ENCODE measurements around the gene LYSMD4.

Gene LYSMD4

GRCh38 chr15:99731336-99732123 is 1.7 kb downstream of the LYSMD4 start:
- TF ChIP-seq, protein P1, sequence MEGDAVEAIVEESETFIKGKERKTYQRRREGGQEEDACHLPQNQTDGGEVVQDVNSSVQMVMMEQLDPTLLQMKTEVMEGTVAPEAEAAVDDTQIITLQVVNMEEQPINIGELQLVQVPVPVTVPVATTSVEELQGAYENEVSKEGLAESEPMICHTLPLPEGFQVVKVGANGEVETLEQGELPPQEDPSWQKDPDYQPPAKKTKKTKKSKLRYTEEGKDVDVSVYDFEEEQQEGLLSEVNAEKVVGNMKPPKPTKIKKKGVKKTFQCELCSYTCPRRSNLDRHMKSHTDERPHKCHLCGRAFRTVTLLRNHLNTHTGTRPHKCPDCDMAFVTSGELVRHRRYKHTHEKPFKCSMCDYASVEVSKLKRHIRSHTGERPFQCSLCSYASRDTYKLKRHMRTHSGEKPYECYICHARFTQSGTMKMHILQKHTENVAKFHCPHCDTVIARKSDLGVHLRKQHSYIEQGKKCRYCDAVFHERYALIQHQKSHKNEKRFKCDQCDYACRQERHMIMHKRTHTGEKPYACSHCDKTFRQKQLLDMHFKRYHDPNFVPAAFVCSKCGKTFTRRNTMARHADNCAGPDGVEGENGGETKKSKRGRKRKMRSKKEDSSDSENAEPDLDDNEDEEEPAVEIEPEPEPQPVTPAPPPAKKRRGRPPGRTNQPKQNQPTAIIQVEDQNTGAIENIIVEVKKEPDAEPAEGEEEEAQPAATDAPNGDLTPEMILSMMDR (IDR thresholded peaks at IDR 0.05; ENCODE audit: control insufficient read depth, insufficient read depth, low read depth, low read length, missing control alignments) = no peak
- DNase-seq (ENCODE audit: low read depth) = no peak
- H3K4me3 ChIP-seq (ENCODE audit: control insufficient read depth, low read depth, low read length) = no peak overlapping the region; the same call in 1 of the 2 replicates

DNA sequence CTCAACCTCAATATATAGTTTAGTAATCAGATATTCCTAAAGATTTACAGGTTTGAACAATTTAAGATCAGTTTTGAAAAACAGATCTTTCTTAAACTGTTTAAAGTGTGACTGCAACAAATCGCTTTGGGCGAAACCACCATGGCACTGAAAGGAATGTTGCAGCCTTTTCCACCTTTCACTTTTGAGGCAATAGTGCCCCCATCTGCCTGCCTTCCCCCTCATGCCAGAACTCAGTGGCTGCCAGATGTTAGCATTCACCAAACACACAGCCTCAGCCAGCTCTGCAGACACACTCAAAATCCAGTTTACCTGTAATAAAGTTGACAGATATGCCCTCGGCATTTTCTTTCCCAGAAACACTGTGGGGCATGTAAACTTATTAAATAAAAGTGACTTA is 3.3 kb downstream of the LYSMD4 start:
- TF ChIP-seq, protein P1 (IDR thresholded peaks at IDR 0.05; ENCODE audit: control insufficient read depth, insufficient read depth, low read depth, low read length, missing control alignments) = peak; percentile 65
- H3K4me3 ChIP-seq (ENCODE audit: control insufficient read depth, low read depth, low read length) = no peak overlapping the region
- DNase-seq (ENCODE audit: low read depth) = no peak

- DNase-seq (ENCODE audit: low read depth) = no peak
- TF ChIP-seq, protein P1 (IDR thresholded peaks at IDR 0.05; ENCODE audit: control insufficient read depth, insufficient read depth, low read depth, low read length, missing control alignments) = no peak
- no peak overlapping the region for H3K4me3 ChIP-seq (ENCODE audit: control insufficient read depth, low read depth, low read length)
These were observed 3.9 kb downstream of the LYSMD4 start for GRCh38 chr15:99729327-99729726.

DNA sequence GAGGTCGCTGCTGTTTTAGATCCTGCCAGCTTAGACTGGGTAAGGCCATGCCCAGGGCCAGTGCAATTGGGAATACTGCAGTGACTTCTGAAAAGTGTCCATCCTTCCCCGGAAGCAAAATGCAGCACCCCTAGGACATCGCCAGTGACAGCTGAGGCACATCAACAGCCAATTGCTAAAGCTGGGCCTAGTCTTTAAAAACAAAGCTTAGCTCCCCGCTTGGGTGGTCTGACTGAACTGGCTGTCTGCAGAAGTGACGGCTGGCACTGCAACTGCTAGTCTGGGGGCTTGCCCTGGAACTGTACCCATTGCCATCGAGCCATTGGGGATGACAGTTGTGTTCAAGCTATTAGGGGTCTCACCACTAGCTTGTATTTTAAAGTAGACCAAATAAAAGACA is 4.3 kb downstream of the LYSMD4 start:
- no peak overlapping the region for H3K4me3 ChIP-seq (ENCODE audit: control insufficient read depth, low read depth, low read length)
- TF ChIP-seq, protein P1 (IDR thresholded peaks at IDR 0.05; ENCODE audit: control insufficient read depth, insufficient read depth, low read depth, low read length, missing control alignments) = no peak
- DNase-seq (ENCODE audit: low read depth) = no peak

- TF ChIP-seq, protein P1 (IDR thresholded peaks at IDR 0.05; ENCODE audit: control insufficient read depth, insufficient read depth, low read depth, low read length, missing control alignments) = no peak
- no peak overlapping the region for H3K4me3 ChIP-seq (ENCODE audit: control insufficient read depth, low read depth, low read length)
- DNase-seq (ENCODE audit: low read depth) = no peak
These were observed 5.5 kb downstream of the LYSMD4 start for GRCh38 chr15:99727733-99728132.

- TF ChIP-seq, protein P1 (IDR thresholded peaks at IDR 0.05; ENCODE audit: control insufficient read depth, insufficient read depth, low read depth, low read length, missing control alignments) = no peak
These were observed 5.9 kb downstream of the LYSMD4 start for GRCh38 chr15:99727330-99727729.

More at GRCh38 chr15:99727330-99727729, 5.9 kb downstream of the LYSMD4 start:
- DNase-seq (ENCODE audit: low read depth) = no peak
- no peak overlapping the region for H3K4me3 ChIP-seq (ENCODE audit: control insufficient read depth, low read depth, low read length)

Measured in AG09309 (cell line).